OCI-LY1 (cell line): ENCODE results near the gene LRMDA.

Experiments
- H2AFZ ChIP-seq: fragments of 200-600 bp; sonication (generic), shearing (Covaris generic); 2 replicates; pipeline ENCODE4 v1.6.0; 2014; ENCODE audit warnings: antibody characterized with exemption, mild to moderate bottlenecking, low read length
- H3F3A ChIP-seq: fragments of 200-600 bp; sonication (generic), shearing (Covaris generic); 2 replicates; pipeline ENCODE4 v1.6.0; 2014; ENCODE audit warnings: mild to moderate bottlenecking, antibody characterized with exemption, low read length, moderate library complexity; ENCODE audit not compliant: insufficient read depth
- H3K27ac ChIP-seq: fragments of 200-600 bp; sonication (generic); 2 replicates; pipeline ENCODE4 v1.5.1; 2014; ENCODE audit warnings: low read length, mixed run types, mild to moderate bottlenecking, low read depth; ENCODE audit not compliant: poor library complexity, severe bottlenecking
- H3K27me3 ChIP-seq: fragments of 200-600 bp; sonication (generic); 2 replicates; pipeline ENCODE4 v1.6.0; 2014; ENCODE audit warnings: antibody characterized with exemption, mild to moderate bottlenecking, low read length, moderate library complexity; ENCODE audit not compliant: insufficient read depth
- H3K36me3 ChIP-seq: fragments of 200-600 bp; sonication (generic); 2 replicates; pipeline ENCODE4 v1.6.1; 2014; ENCODE audit warnings: mild to moderate bottlenecking, antibody characterized with exemption, low read length, moderate library complexity, mixed read lengths; ENCODE audit not compliant: insufficient read depth
- H3K4me1 ChIP-seq: fragments of 200-600 bp; sonication (generic); 2 replicates; pipeline ENCODE4 v1.5.1; 2014; ENCODE audit warnings: mild to moderate bottlenecking, low read length, moderate library complexity; ENCODE audit not compliant: insufficient read depth, severe bottlenecking
- H3K4me2 ChIP-seq: fragments of 200-600 bp; sonication (generic), shearing (Covaris generic); 2 replicates; pipeline ENCODE4 v1.6.1; 2014; ENCODE audit warnings: low read length
- H3K4me3 ChIP-seq: fragments of 200-600 bp; sonication (generic); 2 replicates; pipeline ENCODE4 v1.5.1; 2014; ENCODE audit warnings: low read length, low read depth, mild to moderate bottlenecking, mixed read lengths; ENCODE audit not compliant: poor library complexity, severe bottlenecking
- H3K79me2 ChIP-seq: fragments of 200-600 bp; shearing (Covaris generic); 2 replicates; pipeline ENCODE4 v1.6.1; 2016; ENCODE audit warnings: mixed run types, low read length, mixed read lengths; ENCODE audit not compliant: insufficient read depth
- H3K9ac ChIP-seq: fragments of 200-600 bp; sonication (generic), shearing (Covaris generic); 2 replicates; pipeline ENCODE4 v1.6.1; 2014; ENCODE audit warnings: mild to moderate bottlenecking, low read length, mixed read lengths
- H3K9me2 ChIP-seq: fragments of 200-600 bp; sonication (generic), shearing (Covaris generic); 2 replicates; pipeline ENCODE4 v1.6.1; 2014; ENCODE audit warnings: low read depth, mild to moderate bottlenecking, low read length, mixed read lengths
- H3K9me3 ChIP-seq: fragments of 200-600 bp; shearing (Covaris generic); 2 replicates; pipeline ENCODE4 v1.6.1; 2014; ENCODE audit warnings: low read length, mixed read lengths
- H4K20me1 ChIP-seq: fragments of 200-600 bp; sonication (generic), shearing (Covaris generic); 2 replicates; pipeline ENCODE4 v1.6.0; 2016; ENCODE audit warnings: mild to moderate bottlenecking, low read length; ENCODE audit not compliant: insufficient read depth
- CTCF ChIP-seq: fragments of 200-600 bp; sonication (generic), shearing (Covaris generic); IDR thresholded peaks from 2 replicates; pipeline ENCODE4 v1.5.1; 2017; ENCODE audit warnings: mild to moderate bottlenecking, antibody characterized with exemption, low read length, moderate library complexity, mixed read lengths
- EZH2 ChIP-seq: fragments of 200-600 bp; sonication (generic), shearing (Covaris generic); IDR thresholded peaks from 2 replicates; pipeline ENCODE4 v1.8.0; 2017; ENCODE audit warnings: borderline replicate concordance, mixed run types, mild to moderate bottlenecking, antibody characterized with exemption, low read length, moderate library complexity, mixed read lengths

The LRMDA gene

GRCh38 chr10:75720157-75720556 is 288.7 kb downstream of the LRMDA start:
- no peaks in the 10 kb centered on the region for H3K9me3 ChIP-seq
- H3K36me3 ChIP-seq: no peaks in the 10 kb centered on the region
- H3K79me2 ChIP-seq: no peaks in the 10 kb centered on the region
- H3K9me2 ChIP-seq: no peaks in the 10 kb centered on the region
- no peak overlapping the region for H3K4me3 ChIP-seq
- H3K9ac ChIP-seq: no peak overlapping the region
- H2AFZ ChIP-seq: no peak overlapping the region
- H3K27me3 ChIP-seq: no peaks in the 10 kb centered on the region
- H3K4me2 ChIP-seq: no peak overlapping the region
- H4K20me1 ChIP-seq: no peaks in the 10 kb centered on the region
- TF ChIP-seq CTCF (no peak), EZH2 (no peak)
- H3F3A ChIP-seq: no peaks in the 10 kb centered on the region
- no peaks in the 10 kb centered on the region for H3K4me1 ChIP-seq
- no peak overlapping the region for H3K27ac ChIP-seq

GRCh38 chr10:75722020-75722419 is 290.6 kb downstream of the LRMDA start:
- Histone ChIP-seq H3K9ac (no peak overlapping the region), H3K4me2 (no peak overlapping the region), H3K4me3 (no peak overlapping the region), H3K4me1 (no peaks in the 10 kb centered on the region), H3K79me2 (no peaks in the 10 kb centered on the region), H2AFZ (no peak overlapping the region), H4K20me1 (no peaks in the 10 kb centered on the region), H3K9me2 (no peaks in the 10 kb centered on the region), H3K27me3 (no peaks in the 10 kb centered on the region), H3K9me3 (no peaks in the 10 kb centered on the region), H3K27ac (no peak overlapping the region), H3F3A (no peaks in the 10 kb centered on the region), H3K36me3 (no peaks in the 10 kb centered on the region)
- TF ChIP-seq CTCF (no peak), EZH2 (no peak)

GRCh38 chr10:75722609-75723008 is 291.2 kb downstream of the LRMDA start:
- Histone ChIP-seq H3K36me3 (no peaks in the 10 kb centered on the region), H3K9me2 (no peaks in the 10 kb centered on the region), H3F3A (no peaks in the 10 kb centered on the region), H3K4me1 (no peaks in the 10 kb centered on the region), H3K79me2 (no peaks in the 10 kb centered on the region), H3K27me3 (no peaks in the 10 kb centered on the region), H3K4me3 (no peak overlapping the region), H4K20me1 (no peaks in the 10 kb centered on the region), H2AFZ (no peak overlapping the region), H3K27ac (no peak overlapping the region), H3K9ac (no peak overlapping the region), H3K4me2 (no peak overlapping the region), H3K9me3 (no peaks in the 10 kb centered on the region)
- TF ChIP-seq EZH2 (no peak), CTCF (no peak)
